ENCODE results near the gene DRD2.

DNA sequence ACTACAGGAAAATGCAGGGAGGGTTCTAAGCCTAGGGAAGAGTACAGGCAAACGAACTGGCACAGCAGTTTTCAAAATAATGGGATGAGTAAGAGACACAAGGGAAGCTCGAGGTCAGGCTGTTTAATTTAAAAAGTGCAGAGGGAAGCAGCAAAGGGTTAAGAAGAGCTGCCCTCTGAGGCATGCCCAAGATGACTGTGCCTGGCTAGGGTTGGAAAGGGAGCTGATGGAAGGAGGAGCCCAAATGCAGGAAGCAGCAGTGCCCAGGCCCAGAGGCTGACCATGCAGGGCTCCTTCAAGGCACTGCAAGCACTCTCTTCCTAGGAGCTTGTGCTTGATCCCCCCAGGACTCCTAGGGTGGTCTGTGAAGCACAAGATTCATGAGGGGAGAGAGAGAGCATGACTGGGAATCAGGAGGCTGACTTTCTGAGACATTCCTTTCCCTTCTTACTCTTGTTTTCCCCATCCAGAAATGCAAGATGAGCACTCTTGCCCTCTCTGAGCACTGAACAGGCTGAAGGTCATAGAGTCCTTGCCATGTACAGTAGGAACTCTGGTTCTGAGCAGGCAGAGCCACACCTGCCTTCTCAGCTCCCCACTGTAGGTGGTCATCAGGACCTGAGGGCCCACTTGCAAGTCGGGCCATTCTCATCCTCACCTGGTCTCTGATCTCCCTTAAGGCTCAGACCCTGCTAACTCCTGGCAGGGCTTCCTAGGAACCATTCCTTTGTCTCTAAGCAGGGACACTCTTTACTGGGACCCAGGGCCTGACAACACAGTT, 46.7 kb upstream of the DRD2 start:
- TF ChIP-seq TAF1 (IDR thresholded peaks at IDR 0.05; ENCODE audit: low read depth, low read length), result no peak
- TF ChIP-seq POLR2AphosphoS5 (IDR thresholded peaks at IDR 0.05; ENCODE audit: low read depth, low read length), result no peak
